ENCODE measurements around the gene LRP1-AS. TPM values are rescaled to one million over a fixed set of nuclear protein-coding genes. Genes with fewer than 3 reads are reported as not detected.

LRP1-AS gene
- total RNA-seq, 1 experiment from 2014 or later, result not detected

DNA sequence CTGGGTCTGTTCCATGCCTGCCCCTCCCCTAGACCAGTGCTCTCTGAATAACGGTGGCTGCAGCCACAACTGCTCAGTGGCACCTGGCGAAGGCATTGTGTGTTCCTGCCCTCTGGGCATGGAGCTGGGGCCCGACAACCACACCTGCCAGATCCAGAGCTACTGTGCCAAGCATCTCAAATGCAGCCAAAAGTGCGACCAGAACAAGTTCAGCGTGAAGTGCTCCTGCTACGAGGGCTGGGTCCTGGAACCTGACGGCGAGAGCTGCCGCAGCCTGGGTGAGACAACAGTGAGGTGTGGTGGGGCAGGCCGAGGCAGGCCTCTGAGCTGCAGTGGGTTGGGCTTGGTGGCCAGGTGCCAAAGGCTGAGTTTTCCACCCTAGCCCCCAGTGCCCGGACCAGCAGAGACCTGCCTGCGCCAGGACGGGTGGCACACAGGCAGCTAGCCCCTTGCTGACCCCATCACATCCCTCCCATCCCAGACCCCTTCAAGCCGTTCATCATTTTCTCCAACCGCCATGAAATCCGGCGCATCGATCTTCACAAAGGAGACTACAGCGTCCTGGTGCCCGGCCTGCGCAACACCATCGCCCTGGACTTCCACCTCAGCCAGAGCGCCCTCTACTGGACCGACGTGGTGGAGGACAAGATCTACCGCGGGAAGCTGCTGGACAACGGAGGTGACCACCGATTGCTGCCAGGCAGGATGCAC lies 28.2 kb upstream of the LRP1-AS start:
- Histone ChIP-seq H3K36me3 (ENCODE audit: control insufficient read depth, insufficient read depth, low read length) (no peaks in the 10 kb centered on the region), H3K4me1 (ENCODE audit: control insufficient read depth, insufficient read depth, low read length) (no peaks in the 10 kb centered on the region), H3K27me3 (ENCODE audit: control insufficient read depth, insufficient read depth, low read length) (no peaks in the 10 kb centered on the region), H3K4me3 (ENCODE audit: low read depth in 2 of 2, low read length in 2 of 2) (no peak overlapping the region), H3K27ac (ENCODE audit: low read length) (no peak overlapping the region), H3K9me3 (ENCODE audit: control insufficient read depth, insufficient read depth, low read depth, low read length) (no peaks in the 10 kb centered on the region)
- in situ Hi-C loops (cut with HindIII; ENCODE audit: low pct_unique_long_range_greater_than_20kb, low sequenced_read_pairs), result no loop called here
- POLR2A ChIA-PET, result no interaction called here
- intact Hi-C loops (cut with micrococcal nuclease; ENCODE audit: unreplicated experiment), result loop anchor here (2.0 kb wide), 1 partner anchor 51 kb away; no protein-coding TSS in a partner anchor
- DNase-seq (ENCODE audit: low read depth, low spot score), result peak; percentile 17
- CTCF ChIA-PET, result interaction anchor here (0.5 to 2.1 kb wide), 7 partner anchors 11 to 106 kb away, joined by 3 to 15 read pairs (median 4); partner anchors contain the start of gene LRP1
- ATAC-seq, result peak; percentile 81
- no TSS peak for BruUV-seq (replicated peaks)
- TF ChIP-seq, protein P1, sequence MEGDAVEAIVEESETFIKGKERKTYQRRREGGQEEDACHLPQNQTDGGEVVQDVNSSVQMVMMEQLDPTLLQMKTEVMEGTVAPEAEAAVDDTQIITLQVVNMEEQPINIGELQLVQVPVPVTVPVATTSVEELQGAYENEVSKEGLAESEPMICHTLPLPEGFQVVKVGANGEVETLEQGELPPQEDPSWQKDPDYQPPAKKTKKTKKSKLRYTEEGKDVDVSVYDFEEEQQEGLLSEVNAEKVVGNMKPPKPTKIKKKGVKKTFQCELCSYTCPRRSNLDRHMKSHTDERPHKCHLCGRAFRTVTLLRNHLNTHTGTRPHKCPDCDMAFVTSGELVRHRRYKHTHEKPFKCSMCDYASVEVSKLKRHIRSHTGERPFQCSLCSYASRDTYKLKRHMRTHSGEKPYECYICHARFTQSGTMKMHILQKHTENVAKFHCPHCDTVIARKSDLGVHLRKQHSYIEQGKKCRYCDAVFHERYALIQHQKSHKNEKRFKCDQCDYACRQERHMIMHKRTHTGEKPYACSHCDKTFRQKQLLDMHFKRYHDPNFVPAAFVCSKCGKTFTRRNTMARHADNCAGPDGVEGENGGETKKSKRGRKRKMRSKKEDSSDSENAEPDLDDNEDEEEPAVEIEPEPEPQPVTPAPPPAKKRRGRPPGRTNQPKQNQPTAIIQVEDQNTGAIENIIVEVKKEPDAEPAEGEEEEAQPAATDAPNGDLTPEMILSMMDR (IDR thresholded peaks at IDR 0.05), result peak; percentile 94
- TF ChIP-seq POLR2AphosphoS5 (IDR thresholded peaks at IDR 0.05; ENCODE audit: low read depth, low read length), result no peak

DNA sequence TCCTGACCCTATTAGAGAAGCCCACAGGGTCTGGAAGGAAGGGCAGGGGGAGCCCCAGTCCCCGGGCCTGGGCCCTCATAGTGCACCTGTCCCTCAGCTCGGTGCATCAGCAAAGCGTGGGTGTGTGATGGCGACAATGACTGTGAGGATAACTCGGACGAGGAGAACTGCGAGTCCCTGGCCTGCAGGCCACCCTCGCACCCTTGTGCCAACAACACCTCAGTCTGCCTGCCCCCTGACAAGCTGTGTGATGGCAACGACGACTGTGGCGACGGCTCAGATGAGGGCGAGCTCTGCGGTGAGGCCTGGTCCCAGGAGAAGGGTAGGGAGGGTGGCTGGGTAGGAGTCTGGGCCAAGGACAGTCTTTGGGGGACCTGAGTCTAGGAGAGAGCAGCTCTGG lies 26.3 kb upstream of the LRP1-AS start:
- Histone ChIP-seq H3K36me3 (ENCODE audit: control insufficient read depth, insufficient read depth, low read length) (no peaks in the 10 kb centered on the region), H3K9me3 (ENCODE audit: control insufficient read depth, insufficient read depth, low read depth, low read length) (no peaks in the 10 kb centered on the region), H3K4me1 (ENCODE audit: control insufficient read depth, insufficient read depth, low read length) (no peaks in the 10 kb centered on the region), H3K27me3 (ENCODE audit: control insufficient read depth, insufficient read depth, low read length) (no peaks in the 10 kb centered on the region), H3K27ac (ENCODE audit: low read length) (no peak overlapping the region), H3K4me3 (ENCODE audit: low read depth in 2 of 2, low read length in 2 of 2) (no peak overlapping the region)
- DNase-seq (ENCODE audit: low read depth, low spot score), result no peak
- BruUV-seq (replicated peaks), result no TSS peak
- intact Hi-C loops (cut with micrococcal nuclease; ENCODE audit: unreplicated experiment), result no loop called here
- no peak for TF ChIP-seq POLR2AphosphoS5 (IDR thresholded peaks at IDR 0.05; ENCODE audit: low read depth, low read length)
- TF ChIP-seq, protein P1 (IDR thresholded peaks at IDR 0.05), result no peak
- no peak for TF ChIP-seq TCF7L2 (IDR thresholded peaks at IDR 0.05; ENCODE audit: low read depth, low read length)
- no peak for TF ChIP-seq REST (IDR thresholded peaks at IDR 0.05; ENCODE audit: insufficient read depth in 1 of 2, low read depth in 2 of 2, low read length in 1 of 2)
- TF ChIP-seq SIN3A (IDR thresholded peaks at IDR 0.05; ENCODE audit: borderline replicate concordance, insufficient read depth, low read depth, low read length), result no peak
- ChIA-PET CTCF (interaction anchor here (0.6 to 1.7 kb wide), 5 partner anchors 9 to 104 kb away, joined by 3 to 8 read pairs (median 4); no protein-coding TSS in a partner anchor), POLR2A (no interaction called here)
- no peak for ATAC-seq
- in situ Hi-C loops (cut with HindIII; ENCODE audit: low pct_unique_long_range_greater_than_20kb, low sequenced_read_pairs), result no loop called here
